Measurements from ENCODE around the gene ISOC2. TPM values are rescaled to one million over a fixed set of nuclear protein-coding genes. Genes with fewer than 3 reads are reported as not detected.

The ISOC2 gene
- total RNA-seq, 1 experiment from 2014 or later: 72.2 TPM

GRCh38 chr19:55426042-55426441, 35.4 kb downstream of the ISOC2 start:
- Histone ChIP-seq H3K4me2 (ENCODE audit: insufficient read depth, insufficient read length, low read length) (no peak overlapping the region), H2BK20ac (ENCODE audit: low read depth, low read length, poor library complexity, severe bottlenecking) (no peak overlapping the region), H3K18ac (ENCODE audit: insufficient read length, low read depth, low read length) (no peak overlapping the region), H4K8ac (replicated peaks; ENCODE audit: insufficient read length, low read depth, low read length) (no peak overlapping the region), H3K79me2 (ENCODE audit: insufficient read depth, low read length) (no peaks in the 10 kb centered on the region), H3K27me3 (ENCODE audit: insufficient read depth, low read length) (no peaks in the 10 kb centered on the region), H3K56ac (ENCODE audit: insufficient read length, low read depth, low read length) (no peak overlapping the region), H4K5ac (ENCODE audit: insufficient read length, low read depth, low read length) (no peak overlapping the region), H3K4me1 (ENCODE audit: insufficient read depth, low read length) (no peaks in the 10 kb centered on the region), H3K79me1 (ENCODE audit: insufficient read depth, low read depth, low read length, poor library complexity, severe bottlenecking) (no peaks in the 10 kb centered on the region), H2BK5ac (ENCODE audit: insufficient read length, low read length) (no peak overlapping the region), H3K23me2 (ENCODE audit: insufficient read length, low read depth, low read length, poor library complexity, severe bottlenecking) (no peaks in the 10 kb centered on the region), H3K14ac (ENCODE audit: insufficient read depth, low read length) (no peak overlapping the region), H3T11ph (ENCODE audit: low read length) (no peak overlapping the region), H3K27ac (ENCODE audit: insufficient read length, low read depth, low read length) (no peak overlapping the region), H3K23ac (ENCODE audit: insufficient read length, low read depth, low read length) (no peak overlapping the region), H2BK120ac (ENCODE audit: low read depth, low read length, poor library complexity, severe bottlenecking) (no peak overlapping the region), H3K9me3 (ENCODE audit: control insufficient read depth, low read depth, low read length) (no peaks in the 10 kb centered on the region), H3K9ac (ENCODE audit: extremely low read depth, insufficient read length, low read length) (no peak overlapping the region), H2BK15ac (ENCODE audit: low read depth, low read length) (no peak overlapping the region), H3K4ac (ENCODE audit: low read depth, low read length) (no peak overlapping the region), H2BK12ac (ENCODE audit: insufficient read length, low read depth, low read length) (no peak overlapping the region), H2AFZ (ENCODE audit: low read length) (no peak overlapping the region), H2AK5ac (ENCODE audit: insufficient read length, low read length) (no peak overlapping the region), H4K20me1 (ENCODE audit: control insufficient read depth, insufficient read depth, insufficient read length) (no peaks in the 10 kb centered on the region), H4K91ac (ENCODE audit: insufficient read length, low read depth, low read length) (no peak overlapping the region)
- Mint-ChIP-seq H3K4me1 (peaks cover 5 to 10% of the 10 kb centered on the region in 2 experiments; a peak in 3 of 4 replicates), H3K27me3 (ENCODE audit: low read depth) (peaks cover 37% of the 10 kb centered on the region), H3K9me3 (peaks cover 2 to 5% of the 10 kb centered on the region in 2 experiments; a peak in 3 of 5 replicates), H3K36me3 (ENCODE audit: insufficient read depth in 1 of 3, low read depth in 3 of 3) (no peaks in the 10 kb centered on the region), H3K27ac (no peak overlapping the region), H3K4me3 (no peak overlapping the region)
- WGBS (ENCODE audit: extremely low coverage, insufficient read length, low lambda C conversion rate): no CpG with 5 or more reads among the region's 2 CpGs
- no peak for TF ChIP-seq CTCF (conservative IDR thresholded peaks at IDR 0.05)
- no peak for DNase-seq

All from H9 (cell line).